A549 (cell line): ENCODE data around the gene YBX2. TPM values are rescaled to one million over a fixed set of nuclear protein-coding genes. Genes with fewer than 3 reads are reported as not detected.

Source experiments
- ATAC-seq, 2 experiments: fragments of 200-7000 bp in 1 of 2; fragments of >200 bp in 1 of 2; cut with Nextera tagmentation in 1 of 2; cut with Tn5 transposase in 1 of 2; 3 replicates each; pipeline versions ENCODE4 v1.8.0 to v1.9.1; 2018 to 2020; ENCODE audit warnings: mild to moderate bottlenecking in 1 of 2, moderate library complexity in 1 of 2
- CTCF ChIA-PET: fragments of 300-600 bp; sonication (Branson Sonifier 250); formaldehyde crosslinking; extraction: SDS; loops from one replicate; lab custom pipeline; 2021; ENCODE audit warnings: antibody characterized with exemption, inconsistent platforms; lab: Yijun Ruan, JAX
- POLR2A ChIA-PET: fragments of 350-600 bp; formaldehyde crosslinking; extraction: SDS; loops from one replicate; lab custom pipeline; 2021; ENCODE audit warnings: antibody characterized with exemption, inconsistent platforms; lab: Yijun Ruan, JAX
- DNase-seq, 2 experiments: peaks; one replicate each; pipeline versions ENCODE4 v3.0.0 to v3.0.0-alpha.2; 2011 to 2016; ENCODE audit warnings: low read depth in 1 of 2, low spot score in 1 of 2
- FAIRE-seq: peaks from 2 replicates; lab custom pipeline; 2011; peaks lifted over from hg19 to GRCh38; lab: Jason Lieb, UNC
- H3K27ac ChIP-seq, 2 experiments: fragments of >200 bp; sonication (Bioruptor Twin); formaldehyde crosslinking; 3 replicates each; pipeline ENCODE4 v1.5.1; 2016 to 2017
- H3K4me1 ChIP-seq: fragments of >200 bp; sonication (Bioruptor Twin); formaldehyde crosslinking; 3 replicates; pipeline ENCODE4 v1.6.1; 2016
- H3K4me2 ChIP-seq: fragments of >200 bp; sonication (Bioruptor Twin); formaldehyde crosslinking; 3 replicates; pipeline ENCODE4 v1.6.1; 2016
- H3K4me3 ChIP-seq: fragments of >200 bp; sonication (Bioruptor Twin); formaldehyde crosslinking; 3 replicates; pipeline ENCODE4 v1.5.1; 2016
- H3K9me3 ChIP-seq: fragments of >200 bp; sonication (Bioruptor Twin); formaldehyde crosslinking; 3 replicates; pipeline ENCODE4 v1.6.1; 2016
- BHLHE40 ChIP-seq: IDR thresholded peaks from 2 replicates; pipeline ENCODE4 v1.6.1; 2012; ENCODE audit warnings: low read depth, low read length, inconsistent platforms
- CBX2 ChIP-seq: fragments of 200-600 bp; sonication (generic); IDR thresholded peaks from 2 replicates; pipeline ENCODE4 v1.6.1; 2016; ENCODE audit warnings: low read depth, mild to moderate bottlenecking, borderline replicate concordance
- CBX8 ChIP-seq: fragments of 200-600 bp; sonication (generic); IDR thresholded peaks from 2 replicates; pipeline ENCODE4 v1.6.1; 2016
- CEBPB ChIP-seq, 2 experiments: fragments of >200 bp in 1 of 2; sonication (Bioruptor Twin) in 1 of 2; formaldehyde crosslinking in 1 of 2; IDR thresholded peaks; 2 replicates each; pipeline ENCODE4 v1.6.1; 2012 to 2016
- CHD4 ChIP-seq: fragments of 200-600 bp; sonication (generic); IDR thresholded peaks from 2 replicates; pipeline ENCODE4 v1.6.1; 2016; ENCODE audit warnings: antibody characterized with exemption, mild to moderate bottlenecking, borderline replicate concordance
- EHF ChIP-seq: fragments of 250-450 bp; sonication (Bioruptor Pico); IDR thresholded peaks from 2 replicates; pipeline ENCODE4 v1.5.0; 2020; ENCODE audit warnings: mild to moderate bottlenecking
- EHMT2 ChIP-seq: fragments of 200-600 bp; sonication (generic); IDR thresholded peaks from 2 replicates; pipeline ENCODE4 v1.6.1; 2016; ENCODE audit warnings: antibody characterized with exemption, low read depth, mild to moderate bottlenecking, moderate library complexity
- EP300 ChIP-seq, 2 experiments: fragments of >200 bp; sonication (Bioruptor Twin); formaldehyde crosslinking; IDR thresholded peaks; 2 replicates in 1 of 2; 3 replicates in 1 of 2; pipeline ENCODE4 v1.6.1; 2016 to 2017
- ESRRA ChIP-seq: fragments of 150-350 bp; IDR thresholded peaks from 2 replicates; pipeline ENCODE4 v1.6.1; 2014; ENCODE audit warnings: mild to moderate bottlenecking, low read length, borderline replicate concordance
- FOSB ChIP-seq: fragments of 250-450 bp; sonication (Bioruptor Pico); IDR thresholded peaks from 2 replicates; pipeline ENCODE4 v1.5.0; 2020; ENCODE audit warnings: mild to moderate bottlenecking, moderate library complexity
- HDAC2 ChIP-seq: fragments of 200-600 bp; sonication (generic); IDR thresholded peaks from 2 replicates; pipeline ENCODE4 v1.6.1; 2016
- HEYL ChIP-seq: fragments of 250-450 bp; sonication (Bioruptor Pico); IDR thresholded peaks from 2 replicates; pipeline ENCODE4 v1.8.0; 2021; ENCODE audit warnings: mild to moderate bottlenecking, moderate library complexity
- HOXA7 ChIP-seq: fragments of 250-450 bp; sonication (Bioruptor Pico); IDR thresholded peaks from 2 replicates; pipeline ENCODE4 v1.5.0; 2020; ENCODE audit warnings: mild to moderate bottlenecking, moderate library complexity
- KDM1A ChIP-seq: fragments of 200-600 bp; sonication (generic); IDR thresholded peaks from 2 replicates; pipeline ENCODE4 v1.6.1; 2016; ENCODE audit warnings: low read depth, mild to moderate bottlenecking
- MAZ ChIP-seq: fragments of 150-350 bp; IDR thresholded peaks from 2 replicates; pipeline ENCODE4 v1.6.1; 2014; ENCODE audit warnings: antibody characterized with exemption, low read depth, low read length, borderline replicate concordance
- NFE2L2 ChIP-seq: fragments of 150-350 bp; conservative IDR thresholded peaks from 2 replicates; pipeline ENCODE4 v1.6.1; 2014; ENCODE audit warnings: low read length
- NR3C1 ChIP-seq: fragments of >200 bp; sonication (Bioruptor Twin); formaldehyde crosslinking; IDR thresholded peaks from 3 replicates; pipeline ENCODE4 v1.6.1; 2017
- POLR2A ChIP-seq: IDR thresholded peaks from 2 replicates; pipeline ENCODE4 v1.6.1; 2012; ENCODE audit warnings: mild to moderate bottlenecking, low read length
- POLR2AphosphoS2 ChIP-seq: conservative IDR thresholded peaks from 2 replicates; pipeline ENCODE4 v1.6.1; 2012; ENCODE audit warnings: low read length, improper control_type of control experiment, inconsistent platforms
- RCOR1 ChIP-seq: fragments of 150-350 bp; IDR thresholded peaks from 2 replicates; pipeline ENCODE4 v1.6.1; 2014; ENCODE audit warnings: antibody characterized with exemption, low read length, low read depth
- RNF2 ChIP-seq: fragments of 200-600 bp; sonication (generic); IDR thresholded peaks from 2 replicates; pipeline ENCODE4 v1.6.1; 2016; ENCODE audit warnings: low read depth, mild to moderate bottlenecking, antibody characterized with exemption, moderate library complexity, borderline replicate concordance
- SMC3 ChIP-seq: fragments of >200 bp; sonication (Bioruptor Twin); formaldehyde crosslinking; IDR thresholded peaks from 3 replicates; pipeline ENCODE4 v1.6.1; 2018; ENCODE audit warnings: inconsistent platforms
- SREBF2 ChIP-seq: fragments of 450-650 bp; IDR thresholded peaks from 2 replicates; pipeline ENCODE4 v1.6.1; 2014; ENCODE audit warnings: mild to moderate bottlenecking, moderate library complexity
- TP53 ChIP-seq: fragments of 250-450 bp; sonication (Bioruptor Pico); IDR thresholded peaks from 2 replicates; pipeline ENCODE4 v1.5.0; 2021; ENCODE audit warnings: mild to moderate bottlenecking, moderate library complexity
- ZC3H11A ChIP-seq: fragments of 450-650 bp; IDR thresholded peaks from 2 replicates; pipeline ENCODE4 v1.6.1; 2014; ENCODE audit warnings: antibody characterized with exemption, mild to moderate bottlenecking
- ZFP36 ChIP-seq: fragments of 450-650 bp; IDR thresholded peaks from 2 replicates; pipeline ENCODE4 v1.6.1; 2014; ENCODE audit warnings: borderline replicate concordance; ENCODE audit not compliant: partially characterized antibody
- ZNF302 ChIP-seq: fragments of 250-450 bp; sonication (Bioruptor Pico); IDR thresholded peaks from 2 replicates; pipeline ENCODE4 v1.9.0; 2021; ENCODE audit warnings: inconsistent platforms, mild to moderate bottlenecking, moderate library complexity
- ZSCAN20 ChIP-seq: fragments of 250-450 bp; sonication (Bioruptor Pico); IDR thresholded peaks from 2 replicates; pipeline ENCODE4 v1.8.0; 2022; ENCODE audit warnings: mild to moderate bottlenecking, moderate library complexity
- WGBS: methylation state at CpG from one replicate; pipeline ENCODE4 v1.1.6; 2017; ENCODE audit errors: missing lambda C conversion rate; 5-methylcytosine and 5-hydroxymethylcytosine counted together
- polyA plus RNA-seq, 4 experiments: library from polyadenylated mRNA; depleted of rRNA in 3 of 4; stranded (reverse); fragments of >200 nt; fragmentation: RNase III in 1 of 4; extraction: RNeasy Plus Mini Kit Qiagen cat#74134 plus additional on column Dnase treatment in 1 of 4; gene quantifications; 2 replicates in 3 of 4; 3 replicates in 1 of 4; pipeline ENCODE4 v1.2.3, GENCODE V29; 2011 to 2017
- TF ChIP-seq, protein P1 (sequence below): fragments of 250-450 bp; sonication (Bioruptor Pico); IDR thresholded peaks from 2 replicates; pipeline ENCODE4 v1.5.0; 2021; ENCODE audit warnings: mild to moderate bottlenecking, moderate library complexity, borderline replicate concordance
- TF ChIP-seq, protein P2 (sequence below): IDR thresholded peaks from 2 replicates; pipeline ENCODE4 v1.6.1; 2012
- TF ChIP-seq, protein P3 (sequence below): fragments of 200-600 bp; sonication (generic); IDR thresholded peaks from 2 replicates; pipeline ENCODE4 v1.6.1; 2016; ENCODE audit warnings: antibody characterized with exemption, mild to moderate bottlenecking, moderate library complexity
- TF ChIP-seq, protein P4 (sequence below): fragments of 250-450 bp; sonication (Bioruptor Pico); IDR thresholded peaks from 2 replicates; pipeline ENCODE4 v1.5.0; 2020; ENCODE audit warnings: low read depth, mild to moderate bottlenecking, moderate library complexity
- TF ChIP-seq, protein P5 (sequence below): IDR thresholded peaks from 2 replicates; pipeline ENCODE4 v1.6.1; 2012

YBX2 gene
- polyA plus RNA-seq, 2 of the 4 experiments (the other 2 are of a cell fraction): 0.36 to 0.61 TPM

DNA sequence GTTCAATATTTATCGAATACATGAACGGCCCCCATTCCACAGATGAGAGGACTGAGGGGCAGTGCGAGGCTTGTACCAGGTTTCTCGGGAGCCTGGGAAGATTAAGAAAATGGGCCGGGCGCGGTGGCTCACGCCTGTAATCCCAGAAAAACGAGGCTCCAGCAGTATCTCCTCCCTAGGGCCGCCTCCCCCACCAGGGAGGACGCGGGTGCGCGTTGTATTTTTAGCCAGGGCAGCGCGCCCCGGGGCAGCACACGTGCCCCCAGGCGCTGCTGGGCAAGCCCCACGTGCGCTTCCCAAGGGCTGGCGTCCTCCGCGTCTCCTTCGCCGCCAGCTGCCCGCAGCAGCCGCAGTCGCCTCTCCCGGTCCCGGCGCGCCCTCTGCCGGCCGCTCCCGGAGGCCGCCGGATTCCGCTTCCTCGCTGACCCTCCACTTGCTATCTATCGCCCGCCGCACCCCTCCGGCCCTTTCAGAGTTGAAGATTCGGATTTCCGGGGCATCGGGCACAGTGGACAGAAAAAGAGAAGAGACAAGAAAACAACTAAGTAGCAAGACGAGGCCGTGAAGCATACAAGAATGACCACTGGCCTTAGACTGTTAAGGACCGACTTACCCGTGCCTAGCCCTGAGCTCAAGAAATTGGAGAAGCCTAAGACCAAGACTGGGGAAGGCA lies 1.9 kb upstream of the YBX2 start:
- no peak for FAIRE-seq
- Histone ChIP-seq H3K27ac (peak overlapping the region; percentile 39 to 82; a peak in 5 of 6 replicates), H3K4me2 (peak overlapping the region; percentile 67)
- TF ChIP-seq RNF2 (no peak; the same call in 1 of the 2 replicates), TP53 (CRISPR knock-in tag) (peak; percentile 64; the same call in 1 of the 2 replicates), KDM1A (no peak), ZC3H11A (no peak), EHMT2 (no peak), EHF (0 out of 2 replicates have a peak, but pooled peaks have one; percentile 21), POLR2A (no peak), POLR2AphosphoS2 (no peak), HEYL (CRISPR knock-in tag) (0 out of 2 replicates have a peak, but pooled peaks have one; percentile 75), CHD4 (no peak), NFE2L2 (0 out of 2 replicates have a peak, but pooled peaks have one; percentile 9), CBX8 (no peak), ESRRA (0 out of 2 replicates have a peak, but pooled peaks have one; percentile 25), RCOR1 (no peak), HDAC2 (no peak), BHLHE40 (peak; percentile 85), ZNF302 (CRISPR knock-in tag) (no peak), ZSCAN20 (CRISPR knock-in tag) (no peak), SREBF2 (no peak), SMC3 (peak; percentile 99), FOSB (CRISPR knock-in tag) (peak; percentile 23; the same call in 1 of the 2 replicates), CEBPB (IDR thresholded peaks at IDR 0.05) (no peak), MAZ (no peak), NR3C1 (no peak), ZFP36 (no peak), EP300 (IDR thresholded peaks at IDR 0.05) (no peak), HOXA7 (CRISPR knock-in tag) (no peak), CBX2 (no peak)
- TF ChIP-seq, protein P1, sequence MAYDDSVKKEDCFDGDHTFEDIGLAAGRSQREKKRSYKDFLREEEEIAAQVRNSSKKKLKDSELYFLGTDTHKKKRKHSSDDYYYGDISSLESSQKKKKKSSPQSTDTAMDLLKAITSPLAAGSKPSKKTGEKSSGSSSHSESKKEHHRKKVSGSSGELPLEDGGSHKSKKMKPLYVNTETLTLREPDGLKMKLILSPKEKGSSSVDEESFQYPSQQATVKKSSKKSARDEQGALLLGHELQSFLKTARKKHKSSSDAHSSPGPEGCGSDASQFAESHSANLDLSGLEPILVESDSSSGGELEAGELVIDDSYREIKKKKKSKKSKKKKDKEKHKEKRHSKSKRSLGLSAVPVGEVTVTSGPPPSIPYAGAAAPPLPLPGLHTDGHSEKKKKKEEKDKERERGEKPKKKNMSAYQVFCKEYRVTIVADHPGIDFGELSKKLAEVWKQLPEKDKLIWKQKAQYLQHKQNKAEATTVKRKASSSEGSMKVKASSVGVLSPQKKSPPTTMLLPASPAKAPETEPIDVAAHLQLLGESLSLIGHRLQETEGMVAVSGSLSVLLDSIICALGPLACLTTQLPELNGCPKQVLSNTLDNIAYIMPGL (CRISPR knock-in tag): 0 out of 2 replicates have a peak, but pooled peaks have one; percentile 57
- TF ChIP-seq, protein P2, sequence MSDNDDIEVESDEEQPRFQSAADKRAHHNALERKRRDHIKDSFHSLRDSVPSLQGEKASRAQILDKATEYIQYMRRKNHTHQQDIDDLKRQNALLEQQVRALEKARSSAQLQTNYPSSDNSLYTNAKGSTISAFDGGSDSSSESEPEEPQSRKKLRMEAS: peak; percentile 99
- TF ChIP-seq, protein P3, sequence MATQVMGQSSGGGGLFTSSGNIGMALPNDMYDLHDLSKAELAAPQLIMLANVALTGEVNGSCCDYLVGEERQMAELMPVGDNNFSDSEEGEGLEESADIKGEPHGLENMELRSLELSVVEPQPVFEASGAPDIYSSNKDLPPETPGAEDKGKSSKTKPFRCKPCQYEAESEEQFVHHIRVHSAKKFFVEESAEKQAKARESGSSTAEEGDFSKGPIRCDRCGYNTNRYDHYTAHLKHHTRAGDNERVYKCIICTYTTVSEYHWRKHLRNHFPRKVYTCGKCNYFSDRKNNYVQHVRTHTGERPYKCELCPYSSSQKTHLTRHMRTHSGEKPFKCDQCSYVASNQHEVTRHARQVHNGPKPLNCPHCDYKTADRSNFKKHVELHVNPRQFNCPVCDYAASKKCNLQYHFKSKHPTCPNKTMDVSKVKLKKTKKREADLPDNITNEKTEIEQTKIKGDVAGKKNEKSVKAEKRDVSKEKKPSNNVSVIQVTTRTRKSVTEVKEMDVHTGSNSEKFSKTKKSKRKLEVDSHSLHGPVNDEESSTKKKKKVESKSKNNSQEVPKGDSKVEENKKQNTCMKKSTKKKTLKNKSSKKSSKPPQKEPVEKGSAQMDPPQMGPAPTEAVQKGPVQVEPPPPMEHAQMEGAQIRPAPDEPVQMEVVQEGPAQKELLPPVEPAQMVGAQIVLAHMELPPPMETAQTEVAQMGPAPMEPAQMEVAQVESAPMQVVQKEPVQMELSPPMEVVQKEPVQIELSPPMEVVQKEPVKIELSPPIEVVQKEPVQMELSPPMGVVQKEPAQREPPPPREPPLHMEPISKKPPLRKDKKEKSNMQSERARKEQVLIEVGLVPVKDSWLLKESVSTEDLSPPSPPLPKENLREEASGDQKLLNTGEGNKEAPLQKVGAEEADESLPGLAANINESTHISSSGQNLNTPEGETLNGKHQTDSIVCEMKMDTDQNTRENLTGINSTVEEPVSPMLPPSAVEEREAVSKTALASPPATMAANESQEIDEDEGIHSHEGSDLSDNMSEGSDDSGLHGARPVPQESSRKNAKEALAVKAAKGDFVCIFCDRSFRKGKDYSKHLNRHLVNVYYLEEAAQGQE: no peak
- TF ChIP-seq, protein P4, sequence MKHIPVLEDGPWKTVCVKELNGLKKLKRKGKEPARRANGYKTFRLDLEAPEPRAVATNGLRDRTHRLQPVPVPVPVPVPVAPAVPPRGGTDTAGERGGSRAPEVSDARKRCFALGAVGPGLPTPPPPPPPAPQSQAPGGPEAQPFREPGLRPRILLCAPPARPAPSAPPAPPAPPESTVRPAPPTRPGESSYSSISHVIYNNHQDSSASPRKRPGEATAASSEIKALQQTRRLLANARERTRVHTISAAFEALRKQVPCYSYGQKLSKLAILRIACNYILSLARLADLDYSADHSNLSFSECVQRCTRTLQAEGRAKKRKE (CRISPR knock-in tag): peak; percentile 92
- TF ChIP-seq, protein P5, sequence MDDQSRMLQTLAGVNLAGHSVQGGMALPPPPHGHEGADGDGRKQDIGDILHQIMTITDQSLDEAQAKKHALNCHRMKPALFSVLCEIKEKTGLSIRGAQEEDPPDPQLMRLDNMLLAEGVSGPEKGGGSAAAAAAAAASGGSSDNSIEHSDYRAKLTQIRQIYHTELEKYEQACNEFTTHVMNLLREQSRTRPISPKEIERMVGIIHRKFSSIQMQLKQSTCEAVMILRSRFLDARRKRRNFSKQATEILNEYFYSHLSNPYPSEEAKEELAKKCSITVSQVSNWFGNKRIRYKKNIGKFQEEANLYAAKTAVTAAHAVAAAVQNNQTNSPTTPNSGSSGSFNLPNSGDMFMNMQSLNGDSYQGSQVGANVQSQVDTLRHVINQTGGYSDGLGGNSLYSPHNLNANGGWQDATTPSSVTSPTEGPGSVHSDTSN: no peak

More for the DNA sequence above, 1.9 kb upstream of the YBX2 start:
- ATAC-seq: peak; percentile 81 to 87
- peak; percentile 86 to 89 for DNase-seq
- Histone ChIP-seq H3K4me1 (peaks cover 22% of the 10 kb centered on the region; the same call in 2 of the 3 replicates), H3K9me3 (no peaks in the 10 kb centered on the region), H3K4me3 (no peak overlapping the region; the same call in 2 of the 3 replicates)
- ChIA-PET CTCF (interaction anchor here (0.6 to 11.0 kb wide), 64 partner anchors 9 to 275 kb away, joined by 3 to 446 read pairs (median 5); partner anchors contain the start of genes ACADVL, ACAP1, ASGR1 and CTDNEP1), POLR2A (interaction anchor here (1.3 kb wide), 5 partner anchors 15 to 251 kb away, joined by 3 to 5 read pairs (median 3); partner anchors contain the start of gene SLC2A4)
- 21% methylated on average over 24 of the region's 51 CpGs for WGBS
